IPS-11a (cell line): ENCODE results near the gene SRGAP3.

Experiments used
- H3K4me3 ChIP-seq: one replicate; pipeline ENCODE4 v1.5.1; 2013; ENCODE audit warnings: low read depth, low read length, control low read depth

Gene SRGAP3

GRCh38 chr3:8996216-8996615 is 253.2 kb downstream of the SRGAP3 start:
- H3K4me3 ChIP-seq, result no peak overlapping the region

DNA sequence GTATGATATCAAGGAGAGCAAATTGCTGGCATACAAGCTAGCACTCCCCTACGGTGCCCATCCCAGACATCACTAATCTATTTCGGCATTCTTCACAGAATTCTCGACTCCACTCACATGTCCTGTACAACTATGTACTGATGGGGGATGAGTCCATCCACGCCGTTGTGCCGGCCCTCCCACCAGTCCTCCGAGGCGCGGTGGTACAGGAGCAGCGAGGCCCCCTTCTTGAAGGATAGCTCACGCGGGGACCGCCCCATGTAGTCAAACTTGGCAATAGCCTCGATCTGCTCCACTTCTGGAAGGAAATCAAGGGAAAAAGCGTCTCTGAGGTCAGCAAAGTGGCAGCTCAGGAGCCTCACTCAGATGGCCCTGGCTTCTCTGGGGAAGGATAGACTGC is 255.2 kb downstream of the SRGAP3 start:
- no peak overlapping the region for H3K4me3 ChIP-seq

GRCh38 chr3:8993331-8993730 is 256.1 kb downstream of the SRGAP3 start:
- H3K4me3 ChIP-seq, result no peak overlapping the region

DNA sequence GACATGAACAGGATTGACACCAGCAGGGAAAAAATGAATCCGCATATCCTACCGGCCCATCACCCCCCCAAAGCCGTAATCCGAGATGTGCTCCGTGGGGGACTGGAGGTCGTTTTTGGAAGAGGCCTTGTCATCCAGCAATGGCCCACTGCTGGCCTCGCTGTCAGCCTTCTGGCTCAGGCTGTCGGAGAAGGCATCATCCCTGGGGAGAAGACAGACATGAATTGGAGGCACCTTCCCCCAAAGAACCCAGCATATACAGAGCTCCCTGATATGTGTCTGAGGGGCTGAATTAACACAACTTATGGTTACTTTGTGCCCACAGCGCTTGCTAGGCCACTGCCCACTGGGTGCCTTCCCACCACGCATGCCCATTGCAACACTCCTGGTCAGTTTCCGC is 256.6 kb downstream of the SRGAP3 start:
- H3K4me3 ChIP-seq, result no peak overlapping the region

DNA sequence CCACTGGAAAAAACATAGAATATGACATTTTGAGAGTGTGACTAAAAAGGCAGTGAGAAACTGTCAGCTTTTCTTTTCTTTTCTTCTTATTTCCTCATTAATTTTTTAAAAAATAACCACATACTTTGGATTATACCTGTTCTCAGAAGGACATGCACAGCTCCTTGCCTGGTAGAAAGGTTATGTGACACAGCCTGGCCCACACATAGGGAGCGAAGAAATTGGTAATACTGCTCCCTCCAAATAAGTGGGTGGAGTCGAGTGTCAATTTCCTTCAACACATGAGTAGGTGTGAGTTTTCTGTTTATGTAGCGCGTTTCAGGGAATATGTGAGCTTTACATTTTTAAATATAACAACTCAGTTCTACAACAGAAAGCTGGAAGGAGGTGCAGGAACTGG is 257.2 kb downstream of the SRGAP3 start:
- H3K4me3 ChIP-seq, result no peak overlapping the region

GRCh38 chr3:8990266-8991215 is 258.9 kb downstream of the SRGAP3 start:
- no peak overlapping the region for H3K4me3 ChIP-seq

DNA sequence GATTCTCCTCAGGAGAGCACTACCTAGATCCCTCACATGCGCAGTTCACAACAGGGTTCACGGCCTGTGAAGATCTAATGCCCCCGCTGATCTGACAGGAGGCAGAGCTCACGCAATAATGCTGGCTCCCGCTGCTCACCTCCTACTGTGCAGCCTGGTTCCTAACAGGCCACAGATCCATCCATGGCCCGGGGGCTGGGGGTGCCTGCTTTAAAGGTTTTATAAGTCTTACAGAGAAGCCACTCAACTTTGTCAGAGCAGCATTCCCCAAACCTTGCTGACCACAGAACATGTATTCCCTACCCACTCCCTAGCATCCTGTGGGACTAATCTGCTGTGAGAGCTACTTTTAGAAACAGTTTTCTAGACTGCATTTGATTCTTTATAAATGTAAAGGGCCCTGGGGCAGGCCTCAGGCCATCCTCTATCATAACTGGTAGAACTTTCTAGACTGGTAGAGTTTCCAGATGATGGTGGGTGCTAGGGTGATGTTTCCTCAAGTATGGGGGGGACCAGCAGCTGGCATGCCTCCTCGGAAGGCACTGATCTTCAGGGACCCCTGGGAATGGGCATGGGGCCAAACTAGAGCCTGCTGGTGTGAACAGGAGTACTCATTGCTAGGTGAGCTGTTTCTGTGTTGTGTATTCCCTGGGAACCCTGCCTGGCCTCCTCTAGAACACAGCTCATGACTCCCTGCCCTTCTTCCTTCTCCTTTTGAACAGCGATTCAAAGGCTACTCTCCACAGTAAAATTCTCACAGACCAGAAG is 260.5 kb downstream of the SRGAP3 start:
- no peak overlapping the region for H3K4me3 ChIP-seq

GRCh38 chr3:8988384-8988655 is 261.1 kb downstream of the SRGAP3 start:
- no peak overlapping the region for H3K4me3 ChIP-seq

DNA sequence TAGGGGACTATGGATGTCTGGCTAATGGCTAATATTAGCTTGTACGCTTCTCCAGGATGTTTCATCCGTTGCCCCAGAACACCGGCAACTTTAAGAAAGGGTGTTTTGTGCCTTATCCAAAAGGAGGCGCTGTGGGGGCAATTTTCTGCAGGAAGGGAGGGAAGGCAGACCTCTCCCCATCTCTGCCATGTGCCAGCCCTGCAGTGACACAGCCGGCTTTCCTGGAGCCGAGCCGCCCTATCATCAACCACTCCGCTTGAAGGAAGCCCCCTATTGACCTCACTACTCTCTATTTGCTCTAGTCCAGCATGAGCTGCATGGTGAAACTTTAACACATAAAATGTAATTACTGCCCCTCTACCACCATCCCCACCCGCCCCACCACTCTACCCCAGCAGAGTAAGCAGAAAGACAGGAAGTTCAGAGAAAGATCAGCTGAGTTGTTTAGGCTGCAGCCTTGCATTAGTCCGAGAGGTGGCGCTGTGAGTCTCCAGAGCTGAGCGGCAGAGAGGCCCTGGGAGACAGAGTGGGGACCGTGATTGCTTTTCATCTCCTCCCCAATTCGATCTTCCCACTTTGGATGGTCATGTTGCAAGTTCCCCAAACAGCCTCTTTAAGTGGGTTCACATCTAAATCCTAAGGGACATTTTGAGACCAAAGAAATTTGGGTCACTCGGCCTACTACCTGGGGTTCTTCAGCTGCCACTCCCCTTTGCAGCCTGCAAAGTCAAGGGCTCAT is 261.6 kb downstream of the SRGAP3 start:
- H3K4me3 ChIP-seq, result no peak overlapping the region

DNA sequence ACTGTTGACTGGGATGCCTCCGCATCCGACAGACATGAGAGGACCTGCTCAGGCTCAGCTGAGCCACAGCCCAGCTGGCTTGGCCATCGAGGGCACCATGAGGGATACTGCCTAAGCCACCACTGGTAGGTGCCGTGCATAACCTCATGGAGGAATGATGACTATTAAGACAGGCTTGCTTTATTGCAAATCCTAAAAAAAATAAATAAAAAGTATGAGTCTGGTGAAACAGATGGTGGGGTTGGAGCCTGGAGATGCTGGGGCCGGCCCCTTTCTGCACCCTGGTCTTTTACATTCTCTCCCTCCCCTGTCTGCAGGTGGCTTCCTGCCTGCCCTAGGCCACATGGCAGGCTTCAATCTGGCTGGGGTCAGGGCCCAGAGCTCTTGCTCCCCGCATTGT is 262.2 kb downstream of the SRGAP3 start:
- H3K4me3 ChIP-seq, result no peak overlapping the region

- H3K4me3 ChIP-seq, result no peak overlapping the region
These were observed 262.7 kb downstream of the SRGAP3 start for GRCh38 chr3:8986741-8987140.

- H3K4me3 ChIP-seq, result no peak overlapping the region
These were observed 263.6 kb downstream of the SRGAP3 start for GRCh38 chr3:8985876-8986275.

GRCh38 chr3:8985411-8985831 is 264.0 kb downstream of the SRGAP3 start:
- H3K4me3 ChIP-seq, result no peak overlapping the region

- no peak overlapping the region for H3K4me3 ChIP-seq
These were observed 264.9 kb downstream of the SRGAP3 start for GRCh38 chr3:8984526-8984925.

DNA sequence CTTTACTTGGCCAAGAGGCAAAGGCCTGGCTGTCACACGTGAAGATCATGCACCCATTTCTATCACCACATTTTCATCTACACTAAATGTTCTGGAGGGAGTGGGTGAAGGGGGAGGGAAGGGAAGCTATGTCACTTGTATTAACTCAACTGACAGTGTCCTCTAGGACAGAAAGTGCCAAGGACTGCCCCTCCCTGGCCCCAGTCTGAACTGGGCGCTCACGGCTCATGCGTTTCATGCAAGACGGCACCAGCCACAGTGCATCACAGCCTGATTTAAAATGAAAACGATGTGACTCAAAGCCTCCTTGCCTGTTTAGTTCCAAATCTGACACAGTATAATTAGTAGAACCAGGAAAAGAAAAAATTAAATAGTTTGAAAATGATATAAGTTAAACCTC is 265.4 kb downstream of the SRGAP3 start:
- no peak overlapping the region for H3K4me3 ChIP-seq

- H3K4me3 ChIP-seq, result no peak overlapping the region
These were observed 265.9 kb downstream of the SRGAP3 start for GRCh38 chr3:8983591-8983990.

DNA sequence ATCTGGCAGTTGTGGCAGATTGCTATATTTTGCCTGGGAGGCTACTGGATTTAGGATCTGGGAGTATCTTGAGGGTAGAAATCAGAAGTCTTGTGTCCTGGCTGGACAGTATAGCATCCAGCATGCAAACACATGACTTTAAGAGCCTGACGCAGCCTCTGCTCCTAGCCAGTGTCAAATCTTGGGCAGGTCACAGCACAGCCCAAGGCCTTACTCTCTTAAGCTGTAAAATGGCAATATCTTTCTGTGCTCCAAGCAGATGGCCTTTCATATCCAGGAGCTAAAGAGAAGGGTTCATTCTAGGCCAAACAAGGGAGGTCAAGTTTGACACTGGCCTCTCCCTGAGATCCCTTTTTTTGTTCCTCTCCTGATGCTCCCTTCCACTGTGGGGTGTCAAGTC is 266.4 kb downstream of the SRGAP3 start:
- no peak overlapping the region for H3K4me3 ChIP-seq

- no peak overlapping the region for H3K4me3 ChIP-seq
These were observed 266.9 kb downstream of the SRGAP3 start for GRCh38 chr3:8982509-8982908.

- no peak overlapping the region for H3K4me3 ChIP-seq
These were observed 267.7 kb downstream of the SRGAP3 start for GRCh38 chr3:8981700-8982099.

GRCh38 chr3:8981296-8981695 is 268.1 kb downstream of the SRGAP3 start:
- H3K4me3 ChIP-seq, result no peak overlapping the region

GRCh38 chr3:8980756-8981257 is 268.6 kb downstream of the SRGAP3 start:
- H3K4me3 ChIP-seq, result no peak overlapping the region
